Measurements from ENCODE around the gene ZNF878. TPM values are rescaled to one million over a fixed set of nuclear protein-coding genes. Genes with fewer than 3 reads are reported as not detected.

Gene ZNF878
- total and polyA plus RNA-seq, 2 of the 13 experiments (the other 11 are each of a cell fraction or from before 2014, with no cell fraction given) = 0.46 to 5.2 TPM

DNA sequence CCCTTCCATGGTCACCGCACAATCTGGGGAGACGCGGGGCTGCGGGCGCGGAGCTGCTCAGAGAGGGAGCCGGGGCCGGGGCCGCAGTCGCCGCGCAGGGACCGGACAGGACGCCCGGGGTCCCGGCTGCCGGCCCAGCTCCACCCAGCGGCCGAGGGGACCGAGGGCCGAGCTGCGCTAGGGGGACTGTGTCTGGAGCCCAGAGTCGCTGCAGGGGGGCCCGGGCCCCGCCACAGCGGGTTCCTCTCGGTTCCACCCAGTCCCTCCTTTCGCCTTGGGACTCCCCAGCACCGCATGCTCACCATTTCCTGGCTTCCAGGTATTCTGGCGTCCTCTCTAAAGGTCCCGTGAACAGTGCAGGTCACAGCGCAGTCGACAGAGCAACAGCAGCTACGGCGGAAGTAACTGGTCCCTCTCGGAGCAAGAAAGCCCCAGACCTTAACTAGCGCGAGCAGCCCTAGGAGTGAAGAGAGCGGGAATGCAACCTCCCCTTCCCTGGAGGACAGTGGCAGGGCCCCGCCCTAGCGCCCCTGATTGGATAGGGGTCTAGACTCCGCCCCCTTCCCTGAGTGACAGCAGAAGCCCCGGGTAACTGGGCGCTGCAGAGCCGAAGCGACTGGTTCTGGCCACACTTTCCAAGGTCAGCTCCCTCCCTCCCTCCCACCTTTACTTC lies at the start of gene ZNF878 (continued):
- peak; percentile 65; the same call in 1 of the 2 replicates for TF ChIP-seq NCOA2 (CRISPR knock-in tag; IDR thresholded peaks at IDR 0.05)
- peak; percentile 80 for TF ChIP-seq SALL1 (CRISPR knock-in tag; IDR thresholded peaks at IDR 0.05)
- peak; percentile 60 for TF ChIP-seq SRSF1 (optimal IDR thresholded peaks at IDR 0.05; ENCODE audit: low read depth, low read length)
- TF ChIP-seq MATR3 (CRISPR knock-in tag; IDR thresholded peaks at IDR 0.05) = no peak
- no peak for TF ChIP-seq TBP (CRISPR knock-in tag; IDR thresholded peaks at IDR 0.05)
- TF ChIP-seq, protein P1, sequence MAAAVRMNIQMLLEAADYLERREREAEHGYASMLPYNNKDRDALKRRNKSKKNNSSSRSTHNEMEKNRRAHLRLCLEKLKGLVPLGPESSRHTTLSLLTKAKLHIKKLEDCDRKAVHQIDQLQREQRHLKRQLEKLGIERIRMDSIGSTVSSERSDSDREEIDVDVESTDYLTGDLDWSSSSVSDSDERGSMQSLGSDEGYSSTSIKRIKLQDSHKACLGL (CRISPR knock-in tag; IDR thresholded peaks at IDR 0.05) = no peak
- TF ChIP-seq, protein P2, sequence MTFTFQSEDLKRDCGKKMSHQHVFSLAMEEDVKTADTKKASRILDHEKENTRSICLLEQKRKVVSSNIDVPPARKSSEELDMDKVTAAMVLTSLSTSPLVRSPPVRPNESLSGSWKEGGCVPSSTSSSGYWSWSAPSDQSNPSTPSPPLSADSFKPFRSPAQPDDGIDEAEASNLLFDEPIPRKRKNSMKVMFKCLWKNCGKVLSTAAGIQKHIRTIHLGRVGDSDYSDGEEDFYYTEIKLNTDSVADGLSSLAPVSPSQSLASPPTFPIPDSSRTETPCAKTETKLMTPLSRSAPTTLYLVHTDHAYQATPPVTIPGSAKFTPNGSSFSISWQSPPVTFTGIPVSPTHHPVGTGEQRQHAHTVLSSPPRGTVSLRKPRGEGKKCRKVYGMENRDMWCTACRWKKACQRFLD (CRISPR knock-in tag; IDR thresholded peaks at IDR 0.05; ENCODE audit: borderline replicate concordance) = peak; percentile 58; the same call in 1 of the 2 replicates
- peak; percentile 88 for TF ChIP-seq ERF (CRISPR knock-in tag; IDR thresholded peaks at IDR 0.05)
- TF ChIP-seq, protein P3, sequence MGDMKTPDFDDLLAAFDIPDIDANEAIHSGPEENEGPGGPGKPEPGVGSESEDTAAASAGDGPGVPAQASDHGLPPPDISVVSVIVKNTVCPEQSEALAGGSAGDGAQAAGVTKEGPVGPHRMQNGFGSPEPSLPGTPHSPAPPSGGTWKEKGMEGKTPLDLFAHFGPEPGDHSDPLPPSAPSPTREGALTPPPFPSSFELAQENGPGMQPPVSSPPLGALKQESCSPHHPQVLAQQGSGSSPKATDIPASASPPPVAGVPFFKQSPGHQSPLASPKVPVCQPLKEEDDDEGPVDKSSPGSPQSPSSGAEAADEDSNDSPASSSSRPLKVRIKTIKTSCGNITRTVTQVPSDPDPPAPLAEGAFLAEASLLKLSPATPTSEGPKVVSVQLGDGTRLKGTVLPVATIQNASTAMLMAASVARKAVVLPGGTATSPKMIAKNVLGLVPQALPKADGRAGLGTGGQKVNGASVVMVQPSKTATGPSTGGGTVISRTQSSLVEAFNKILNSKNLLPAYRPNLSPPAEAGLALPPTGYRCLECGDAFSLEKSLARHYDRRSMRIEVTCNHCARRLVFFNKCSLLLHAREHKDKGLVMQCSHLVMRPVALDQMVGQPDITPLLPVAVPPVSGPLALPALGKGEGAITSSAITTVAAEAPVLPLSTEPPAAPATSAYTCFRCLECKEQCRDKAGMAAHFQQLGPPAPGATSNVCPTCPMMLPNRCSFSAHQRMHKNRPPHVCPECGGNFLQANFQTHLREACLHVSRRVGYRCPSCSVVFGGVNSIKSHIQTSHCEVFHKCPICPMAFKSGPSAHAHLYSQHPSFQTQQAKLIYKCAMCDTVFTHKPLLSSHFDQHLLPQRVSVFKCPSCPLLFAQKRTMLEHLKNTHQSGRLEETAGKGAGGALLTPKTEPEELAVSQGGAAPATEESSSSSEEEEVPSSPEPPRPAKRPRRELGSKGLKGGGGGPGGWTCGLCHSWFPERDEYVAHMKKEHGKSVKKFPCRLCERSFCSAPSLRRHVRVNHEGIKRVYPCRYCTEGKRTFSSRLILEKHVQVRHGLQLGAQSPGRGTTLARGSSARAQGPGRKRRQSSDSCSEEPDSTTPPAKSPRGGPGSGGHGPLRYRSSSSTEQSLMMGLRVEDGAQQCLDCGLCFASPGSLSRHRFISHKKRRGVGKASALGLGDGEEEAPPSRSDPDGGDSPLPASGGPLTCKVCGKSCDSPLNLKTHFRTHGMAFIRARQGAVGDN (CRISPR knock-in tag; IDR thresholded peaks at IDR 0.05) = peak; percentile 90
- TF ChIP-seq, protein P4, sequence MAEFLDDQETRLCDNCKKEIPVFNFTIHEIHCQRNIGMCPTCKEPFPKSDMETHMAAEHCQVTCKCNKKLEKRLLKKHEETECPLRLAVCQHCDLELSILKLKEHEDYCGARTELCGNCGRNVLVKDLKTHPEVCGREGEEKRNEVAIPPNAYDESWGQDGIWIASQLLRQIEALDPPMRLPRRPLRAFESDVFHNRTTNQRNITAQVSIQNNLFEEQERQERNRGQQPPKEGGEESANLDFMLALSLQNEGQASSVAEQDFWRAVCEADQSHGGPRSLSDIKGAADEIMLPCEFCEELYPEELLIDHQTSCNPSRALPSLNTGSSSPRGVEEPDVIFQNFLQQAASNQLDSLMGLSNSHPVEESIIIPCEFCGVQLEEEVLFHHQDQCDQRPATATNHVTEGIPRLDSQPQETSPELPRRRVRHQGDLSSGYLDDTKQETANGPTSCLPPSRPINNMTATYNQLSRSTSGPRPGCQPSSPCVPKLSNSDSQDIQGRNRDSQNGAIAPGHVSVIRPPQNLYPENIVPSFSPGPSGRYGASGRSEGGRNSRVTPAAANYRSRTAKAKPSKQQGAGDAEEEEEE (CRISPR knock-in tag; IDR thresholded peaks at IDR 0.05; ENCODE audit: borderline replicate concordance) = 0 out of 2 replicates have a peak, but pooled peaks have one; percentile 65
- TF ChIP-seq, protein P5, sequence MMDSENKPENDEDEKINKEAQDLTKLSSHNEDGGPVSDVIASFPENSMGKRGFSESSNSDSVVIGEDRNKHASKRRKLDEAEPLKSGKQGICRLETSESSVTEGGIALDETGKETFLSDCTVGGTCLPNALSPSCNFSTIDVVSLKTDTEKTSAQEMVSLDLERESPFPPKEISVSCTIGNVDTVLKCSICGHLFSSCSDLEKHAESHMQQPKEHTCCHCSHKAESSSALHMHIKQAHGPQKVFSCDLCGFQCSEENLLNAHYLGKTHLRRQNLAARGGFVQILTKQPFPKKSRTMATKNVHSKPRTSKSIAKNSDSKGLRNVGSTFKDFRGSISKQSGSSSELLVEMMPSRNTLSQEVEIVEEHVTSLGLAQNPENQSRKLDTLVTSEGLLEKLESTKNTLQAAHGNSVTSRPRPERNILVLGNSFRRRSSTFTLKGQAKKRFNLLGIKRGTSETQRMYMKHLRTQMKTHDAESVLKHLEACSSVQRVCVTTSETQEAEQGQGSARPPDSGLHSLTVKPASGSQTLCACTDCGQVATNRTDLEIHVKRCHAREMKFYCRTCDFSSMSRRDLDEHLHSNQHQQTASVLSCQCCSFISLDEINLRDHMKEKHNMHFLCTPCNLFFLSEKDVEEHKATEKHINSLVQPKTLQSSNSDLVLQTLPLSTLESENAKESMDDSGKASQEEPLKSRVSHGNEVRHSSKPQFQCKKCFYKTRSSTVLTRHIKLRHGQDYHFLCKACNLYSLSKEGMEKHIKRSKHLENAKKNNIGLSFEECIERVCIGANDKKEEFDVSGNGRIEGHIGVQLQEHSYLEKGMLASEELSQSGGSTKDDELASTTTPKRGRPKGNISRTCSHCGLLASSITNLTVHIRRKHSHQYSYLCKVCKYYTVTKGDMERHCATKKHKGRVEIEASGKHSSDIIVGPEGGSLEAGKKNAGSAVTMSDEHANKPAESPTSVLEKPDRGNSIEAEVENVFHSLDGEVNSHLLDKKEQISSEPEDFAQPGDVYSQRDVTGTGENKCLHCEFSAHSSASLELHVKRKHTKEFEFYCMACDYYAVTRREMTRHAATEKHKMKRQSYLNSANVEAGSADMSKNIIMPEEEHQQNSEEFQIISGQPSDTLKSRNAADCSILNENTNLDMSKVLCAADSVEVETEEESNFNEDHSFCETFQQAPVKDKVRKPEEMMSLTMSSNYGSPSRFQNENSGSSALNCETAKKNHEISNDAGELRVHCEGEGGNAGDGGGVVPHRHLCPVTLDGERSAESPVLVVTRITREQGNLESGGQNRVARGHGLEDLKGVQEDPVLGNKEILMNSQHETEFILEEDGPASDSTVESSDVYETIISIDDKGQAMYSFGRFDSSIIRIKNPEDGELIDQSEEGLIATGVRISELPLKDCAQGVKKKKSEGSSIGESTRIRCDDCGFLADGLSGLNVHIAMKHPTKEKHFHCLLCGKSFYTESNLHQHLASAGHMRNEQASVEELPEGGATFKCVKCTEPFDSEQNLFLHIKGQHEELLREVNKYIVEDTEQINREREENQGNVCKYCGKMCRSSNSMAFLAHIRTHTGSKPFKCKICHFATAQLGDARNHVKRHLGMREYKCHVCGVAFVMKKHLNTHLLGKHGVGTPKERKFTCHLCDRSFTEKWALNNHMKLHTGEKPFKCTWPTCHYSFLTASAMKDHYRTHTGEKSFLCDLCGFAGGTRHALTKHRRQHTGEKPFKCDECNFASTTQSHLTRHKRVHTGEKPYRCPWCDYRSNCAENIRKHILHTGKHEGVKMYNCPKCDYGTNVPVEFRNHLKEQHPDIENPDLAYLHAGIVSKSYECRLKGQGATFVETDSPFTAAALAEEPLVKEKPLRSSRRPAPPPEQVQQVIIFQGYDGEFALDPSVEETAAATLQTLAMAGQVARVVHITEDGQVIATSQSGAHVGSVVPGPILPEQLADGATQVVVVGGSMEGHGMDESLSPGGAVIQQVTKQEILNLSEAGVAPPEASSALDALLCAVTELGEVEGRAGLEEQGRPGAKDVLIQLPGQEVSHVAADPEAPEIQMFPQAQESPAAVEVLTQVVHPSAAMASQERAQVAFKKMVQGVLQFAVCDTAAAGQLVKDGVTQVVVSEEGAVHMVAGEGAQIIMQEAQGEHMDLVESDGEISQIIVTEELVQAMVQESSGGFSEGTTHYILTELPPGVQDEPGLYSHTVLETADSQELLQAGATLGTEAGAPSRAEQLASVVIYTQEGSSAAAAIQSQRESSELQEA (CRISPR knock-in tag; IDR thresholded peaks at IDR 0.05; ENCODE audit: not compliant biosample characterization) = no peak
- TF ChIP-seq PRPF4 (IDR thresholded peaks at IDR 0.05; ENCODE audit: low read depth, low read length, poor library complexity, severe bottlenecking) = no peak
